HEK293 (cell line): Measurements from ENCODE around the gene IZUMO1.
A peak's percentile ranks its signal among the peaks of the same experiment; 100 is the strongest.

Source experiments
- CTCF ChIP-seq: fragments of 450-650 bp; formaldehyde crosslinking; IDR thresholded peaks from 2 replicates; pipeline ENCODE4 v1.5.1; 2016; ENCODE audit warnings: missing biosample characterization, missing genetic modification characterization
- PATZ1 ChIP-seq: fragments of 450-650 bp; formaldehyde crosslinking; IDR thresholded peaks from 2 replicates; pipeline ENCODE4 v1.5.1; 2016; ENCODE audit warnings: missing biosample characterization, missing genetic modification characterization
- PRDM4 ChIP-seq: fragments of 450-650 bp; formaldehyde crosslinking; IDR thresholded peaks from 2 replicates; pipeline ENCODE4 v1.5.1; 2017; ENCODE audit warnings: missing biosample characterization, missing genetic modification characterization
- TCF7L2 ChIP-seq: IDR thresholded peaks from 2 replicates; pipeline ENCODE4 v1.6.1; 2011; ENCODE audit warnings: low read depth, mild to moderate bottlenecking, inconsistent platforms, low read length, moderate library complexity, borderline replicate concordance
- ZBTB11 ChIP-seq: fragments of 450-650 bp; formaldehyde crosslinking; conservative IDR thresholded peaks from 2 replicates; pipeline ENCODE4 v1.5.1; 2016; ENCODE audit warnings: low read depth, missing biosample characterization, missing genetic modification characterization
- ZBTB7A ChIP-seq: fragments of 450-650 bp; formaldehyde crosslinking; IDR thresholded peaks from 2 replicates; pipeline ENCODE4 v1.5.1; 2016; ENCODE audit warnings: low read depth, missing biosample characterization, missing genetic modification characterization
- ZNF211 ChIP-seq: fragments of 450-650 bp; formaldehyde crosslinking; IDR thresholded peaks from 2 replicates; pipeline ENCODE4 v1.5.1; 2016; ENCODE audit warnings: low read depth, missing biosample characterization, missing genetic modification characterization
- ZNF280C ChIP-seq: fragments of 450-650 bp; formaldehyde crosslinking; IDR thresholded peaks from 2 replicates; pipeline ENCODE4 v1.5.1; 2016; ENCODE audit warnings: missing biosample characterization, missing genetic modification characterization
- ZNF335 ChIP-seq: fragments of 450-650 bp; formaldehyde crosslinking; conservative IDR thresholded peaks from 2 replicates; pipeline ENCODE4 v1.5.1; 2016; ENCODE audit warnings: missing biosample characterization, missing genetic modification characterization
- ZNF558 ChIP-seq: fragments of 450-650 bp; formaldehyde crosslinking; IDR thresholded peaks from 2 replicates; pipeline ENCODE4 v1.5.1; 2016; ENCODE audit warnings: missing biosample characterization, missing genetic modification characterization
- ZNF626 ChIP-seq: fragments of 450-650 bp; sonication (Bioruptor Pico); formaldehyde crosslinking; IDR thresholded peaks from 2 replicates; pipeline ENCODE4 v1.5.1; 2018; ENCODE audit warnings: missing biosample characterization, missing genetic modification characterization, inconsistent platforms
- ZNF776 ChIP-seq: fragments of 450-650 bp; formaldehyde crosslinking; IDR thresholded peaks from 2 replicates; pipeline ENCODE4 v1.5.0; 2017; ENCODE audit warnings: missing biosample characterization, missing genetic modification characterization, borderline replicate concordance

- TF ChIP-seq ZNF626 (tag by site-specific recombination) (no peak), ZBTB11 (tag by site-specific recombination) (no peak), PATZ1 (tag by site-specific recombination) (peak; percentile 51; the same call in 1 of the 2 replicates), ZNF558 (tag by site-specific recombination) (no peak), ZNF335 (tag by site-specific recombination) (no peak), ZNF211 (no peak), CTCF (tag by site-specific recombination) (no peak), TCF7L2 (peak; percentile 25; the same call in 1 of the 2 replicates), ZNF280C (tag by site-specific recombination) (no peak), ZBTB7A (tag by site-specific recombination) (no peak), ZNF776 (tag by site-specific recombination) (no peak), PRDM4 (tag by site-specific recombination) (no peak)
These were observed 34.1 kb upstream of the IZUMO1 start for GRCh38 chr19:48780631-48781391.
